ENCODE measurements around the gene MAPK1. TPM values are rescaled to one million over a fixed set of nuclear protein-coding genes. Genes with fewer than 3 reads are reported as not detected.
A peak's percentile ranks its signal among the peaks of the same experiment; 100 is the strongest.

The MAPK1 gene
- total RNA-seq, 1 experiment from 2014 or later: 87.4 TPM

DNA sequence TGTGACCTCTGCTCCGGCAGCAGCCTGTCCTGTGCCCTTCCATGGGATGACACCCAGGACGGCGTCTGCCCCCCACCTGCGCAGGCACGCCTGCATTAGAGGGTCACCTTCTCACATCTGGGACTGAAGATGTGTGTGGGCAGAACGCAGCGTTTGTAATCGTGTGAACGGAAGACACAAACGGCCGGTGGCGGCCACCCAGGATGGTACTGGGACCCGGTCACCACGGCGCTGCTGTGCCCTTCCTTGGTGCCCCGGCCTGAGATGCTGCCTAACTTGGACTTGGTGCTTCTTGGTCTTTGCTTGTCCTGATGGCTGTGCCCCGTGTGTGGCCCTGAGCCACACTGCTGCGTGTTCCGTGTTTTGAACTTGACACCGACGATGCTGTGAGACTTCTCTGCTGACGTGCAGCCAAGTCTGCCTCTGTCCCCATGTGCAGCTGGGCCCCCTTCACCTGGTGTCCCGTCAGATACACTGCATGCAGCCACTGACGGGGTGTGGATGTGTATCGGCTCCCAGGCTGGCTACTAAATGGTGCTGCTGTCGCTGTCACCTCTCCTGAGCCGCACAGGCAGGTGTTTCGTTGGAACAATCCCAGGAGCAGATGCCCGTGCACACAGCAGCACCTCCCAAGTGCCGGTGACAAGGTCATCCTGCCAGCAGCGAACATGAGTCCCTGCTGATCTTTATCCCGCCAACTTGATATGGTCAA lies 153.2 kb downstream of the MAPK1 start (continued):
- TF ChIP-seq ZNF232 (CRISPR knock-in tag; IDR thresholded peaks at IDR 0.05): no peak
- no peak for TF ChIP-seq KAT7 (CRISPR knock-in tag; IDR thresholded peaks at IDR 0.05; ENCODE audit: borderline replicate concordance)
- no peak for TF ChIP-seq TCF7 (CRISPR knock-in tag; IDR thresholded peaks at IDR 0.05; ENCODE audit: low read depth)
- no peak for TF ChIP-seq STAT6 (CRISPR knock-in tag; conservative IDR thresholded peaks at IDR 0.05; ENCODE audit: low read depth)
- TF ChIP-seq NFATC4 (CRISPR knock-in tag; IDR thresholded peaks at IDR 0.05): no peak

DNA sequence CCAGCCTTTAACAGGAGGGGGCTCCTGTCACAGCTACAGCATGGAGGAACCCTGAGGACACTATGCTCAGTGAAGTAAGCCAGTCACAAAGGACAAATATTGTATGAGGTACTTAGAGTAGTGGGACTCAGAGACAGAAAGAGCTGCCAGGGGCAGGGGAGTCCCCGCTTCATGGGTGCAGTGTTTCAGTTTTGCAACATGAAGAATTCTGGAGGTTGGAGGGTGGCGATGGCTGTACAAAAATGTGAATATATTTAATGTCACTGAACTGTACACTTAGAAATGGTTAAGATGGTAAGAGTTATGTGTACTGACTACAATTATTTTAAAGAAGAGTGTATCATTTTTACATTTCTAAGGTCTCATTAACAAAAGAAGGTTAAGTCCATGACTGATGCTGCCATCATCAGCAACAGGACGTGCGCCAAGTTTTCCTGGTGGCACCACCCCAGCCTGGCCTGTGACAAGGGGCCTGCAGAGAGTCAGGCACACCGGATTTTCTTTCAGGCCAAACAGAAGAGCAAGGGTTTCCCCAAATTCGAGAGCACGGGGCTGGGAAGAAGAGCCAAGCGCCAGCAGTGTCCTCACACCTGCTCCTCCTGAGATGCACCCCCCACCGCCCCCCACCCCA lies 153.9 kb downstream of the MAPK1 start:
- DNase-seq (ENCODE audit: low spot score) (no peak), ATAC-seq (no peak)
- Mint-ChIP-seq H3K9me3 (no peaks in the 10 kb centered on the region), H3K4me3 (no peak overlapping the region), H3K27me3 (ENCODE audit: low read depth) (no peaks in the 10 kb centered on the region), H3K4me1 (peaks cover 3% of the 10 kb centered on the region; the same call in 1 of the 2 replicates), H3K27ac (0 out of 2 replicates have a peak overlapping the region, but pooled peaks have one; percentile 29), H3K36me3 (no peaks in the 10 kb centered on the region; the same call in 1 of the 2 replicates)
- POLR2A ChIA-PET: no interaction called here
- CTCF ChIA-PET: interaction anchor here (0.6 to 2.4 kb wide), 4 partner anchors 13 to 225 kb away, joined by 3 to 15 read pairs (median 4); no protein-coding TSS in a partner anchor
- no peak for TF ChIP-seq TEAD1 (CRISPR knock-in tag; IDR thresholded peaks at IDR 0.05)
- TF ChIP-seq, protein P1, sequence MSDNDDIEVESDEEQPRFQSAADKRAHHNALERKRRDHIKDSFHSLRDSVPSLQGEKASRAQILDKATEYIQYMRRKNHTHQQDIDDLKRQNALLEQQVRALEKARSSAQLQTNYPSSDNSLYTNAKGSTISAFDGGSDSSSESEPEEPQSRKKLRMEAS (CRISPR knock-in tag; IDR thresholded peaks at IDR 0.05): no peak
- no peak for TF ChIP-seq GABPB1 (CRISPR knock-in tag; IDR thresholded peaks at IDR 0.05)
- TF ChIP-seq ZNF423 (CRISPR knock-in tag; IDR thresholded peaks at IDR 0.05): no peak
- no peak for TF ChIP-seq MXD4 (CRISPR knock-in tag; IDR thresholded peaks at IDR 0.05; ENCODE audit: borderline replicate concordance)
- no peak for TF ChIP-seq ZNF232 (CRISPR knock-in tag; IDR thresholded peaks at IDR 0.05)
- TF ChIP-seq FOXK1 (CRISPR knock-in tag; IDR thresholded peaks at IDR 0.05): no peak
- TF ChIP-seq, protein P2, sequence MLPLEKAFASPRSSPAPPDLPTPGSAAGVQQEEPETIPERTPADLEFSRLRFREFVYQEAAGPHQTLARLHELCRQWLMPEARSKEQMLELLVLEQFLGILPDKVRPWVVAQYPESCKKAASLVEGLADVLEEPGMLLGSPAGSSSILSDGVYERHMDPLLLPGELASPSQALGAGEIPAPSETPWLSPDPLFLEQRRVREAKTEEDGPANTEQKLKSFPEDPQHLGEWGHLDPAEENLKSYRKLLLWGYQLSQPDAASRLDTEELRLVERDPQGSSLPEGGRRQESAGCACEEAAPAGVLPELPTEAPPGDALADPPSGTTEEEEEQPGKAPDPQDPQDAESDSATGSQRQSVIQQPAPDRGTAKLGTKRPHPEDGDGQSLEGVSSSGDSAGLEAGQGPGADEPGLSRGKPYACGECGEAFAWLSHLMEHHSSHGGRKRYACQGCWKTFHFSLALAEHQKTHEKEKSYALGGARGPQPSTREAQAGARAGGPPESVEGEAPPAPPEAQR (CRISPR knock-in tag; IDR thresholded peaks at IDR 0.05): no peak
- no peak for TF ChIP-seq AFF4 (CRISPR knock-in tag; IDR thresholded peaks at IDR 0.05; ENCODE audit: borderline replicate concordance)
- no peak for TF ChIP-seq ZMAT4 (CRISPR knock-in tag; IDR thresholded peaks at IDR 0.05)
- TF ChIP-seq ESRRA (CRISPR knock-in tag; IDR thresholded peaks at IDR 0.05; ENCODE audit: borderline replicate concordance): no peak
- TF ChIP-seq, protein P3, sequence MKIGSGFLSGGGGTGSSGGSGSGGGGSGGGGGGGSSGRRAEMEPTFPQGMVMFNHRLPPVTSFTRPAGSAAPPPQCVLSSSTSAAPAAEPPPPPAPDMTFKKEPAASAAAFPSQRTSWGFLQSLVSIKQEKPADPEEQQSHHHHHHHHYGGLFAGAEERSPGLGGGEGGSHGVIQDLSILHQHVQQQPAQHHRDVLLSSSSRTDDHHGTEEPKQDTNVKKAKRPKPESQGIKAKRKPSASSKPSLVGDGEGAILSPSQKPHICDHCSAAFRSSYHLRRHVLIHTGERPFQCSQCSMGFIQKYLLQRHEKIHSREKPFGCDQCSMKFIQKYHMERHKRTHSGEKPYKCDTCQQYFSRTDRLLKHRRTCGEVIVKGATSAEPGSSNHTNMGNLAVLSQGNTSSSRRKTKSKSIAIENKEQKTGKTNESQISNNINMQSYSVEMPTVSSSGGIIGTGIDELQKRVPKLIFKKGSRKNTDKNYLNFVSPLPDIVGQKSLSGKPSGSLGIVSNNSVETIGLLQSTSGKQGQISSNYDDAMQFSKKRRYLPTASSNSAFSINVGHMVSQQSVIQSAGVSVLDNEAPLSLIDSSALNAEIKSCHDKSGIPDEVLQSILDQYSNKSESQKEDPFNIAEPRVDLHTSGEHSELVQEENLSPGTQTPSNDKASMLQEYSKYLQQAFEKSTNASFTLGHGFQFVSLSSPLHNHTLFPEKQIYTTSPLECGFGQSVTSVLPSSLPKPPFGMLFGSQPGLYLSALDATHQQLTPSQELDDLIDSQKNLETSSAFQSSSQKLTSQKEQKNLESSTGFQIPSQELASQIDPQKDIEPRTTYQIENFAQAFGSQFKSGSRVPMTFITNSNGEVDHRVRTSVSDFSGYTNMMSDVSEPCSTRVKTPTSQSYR (CRISPR knock-in tag; IDR thresholded peaks at IDR 0.05): no peak
- TF ChIP-seq OVOL2 (CRISPR knock-in tag; IDR thresholded peaks at IDR 0.05; ENCODE audit: borderline replicate concordance): no peak
- TF ChIP-seq E2F4 (CRISPR knock-in tag; IDR thresholded peaks at IDR 0.05; ENCODE audit: borderline replicate concordance, low read depth): no peak
- TF ChIP-seq ZNF138 (CRISPR knock-in tag; conservative IDR thresholded peaks at IDR 0.05): no peak
- TF ChIP-seq ATF2 (CRISPR knock-in tag; IDR thresholded peaks at IDR 0.05; ENCODE audit: borderline replicate concordance, low read depth): no peak
